HEK293 (cell line): Measurements from ENCODE around the gene OSBP2.

ENCODE experiments used
- CTCF ChIA-PET: fragments of 350-600 bp; formaldehyde crosslinking; extraction: SDS; loops from one replicate; lab custom pipeline; 2021; ENCODE audit warnings: antibody characterized with exemption; lab: Yijun Ruan, JAX
- POLR2A ChIA-PET: fragments of 300-600 bp; formaldehyde crosslinking; extraction: SDS; loops from one replicate; lab custom pipeline; 2020; ENCODE audit warnings: antibody characterized with exemption, inconsistent platforms; lab: Yijun Ruan, JAX
- H3K27ac ChIP-seq: fragments of 200-500 bp; sonication (Bioruptor generic); 2 replicates; pipeline ENCODE4 v1.5.1; 2014; ENCODE audit warnings: low read depth, low read length, control low read depth, inconsistent platforms; ENCODE audit errors: extremely low read depth
- H3K36me3 ChIP-seq, 2 experiments: fragments of 200-500 bp in 1 of 2; sonication (Bioruptor generic) in 1 of 2; 1 replicate in 1 of 2; 2 replicates in 1 of 2; pipeline ENCODE4 v1.5.1; 2014 to 2017; ENCODE audit warnings: inconsistent platforms in 2 of 2, low read length in 2 of 2; ENCODE audit not compliant: control insufficient read depth in 2 of 2, insufficient read depth in 1 of 2
- H3K4me1 ChIP-seq: fragments of 200-500 bp; sonication (Bioruptor generic); 2 replicates; pipeline ENCODE4 v1.5.1; 2014; ENCODE audit warnings: mild to moderate bottlenecking, low read length, inconsistent platforms; ENCODE audit not compliant: control insufficient read depth, insufficient read depth
- H3K4me3 ChIP-seq: 2 replicates; pipeline ENCODE4 v1.5.1; 2011; ENCODE audit warnings: low read depth, mild to moderate bottlenecking, control low read depth, low read length, moderate library complexity
- H3K9me3 ChIP-seq: fragments of 200-500 bp; sonication (Bioruptor generic); 2 replicates; pipeline ENCODE4 v1.5.1; 2014; ENCODE audit warnings: low read depth, low read length, inconsistent platforms; ENCODE audit not compliant: control insufficient read depth, insufficient read depth
- EGR2 ChIP-seq: fragments of 450-650 bp; formaldehyde crosslinking; IDR thresholded peaks from 2 replicates; pipeline ENCODE4 v1.5.1; 2016; ENCODE audit warnings: low read depth, missing biosample characterization, missing genetic modification characterization
- OVOL3 ChIP-seq: fragments of 450-650 bp; formaldehyde crosslinking; IDR thresholded peaks from 2 replicates; pipeline ENCODE4 v1.5.1; 2016; ENCODE audit warnings: missing biosample characterization, missing genetic modification characterization
- SCRT1 ChIP-seq: fragments of 450-650 bp; formaldehyde crosslinking; IDR thresholded peaks from 2 replicates; pipeline ENCODE4 v1.5.1; 2016; ENCODE audit warnings: missing biosample characterization, missing genetic modification characterization, borderline replicate concordance
- ZBTB17 ChIP-seq: fragments of 450-650 bp; formaldehyde crosslinking; IDR thresholded peaks from 2 replicates; pipeline ENCODE4 v1.5.1; 2016; ENCODE audit warnings: missing biosample characterization, missing genetic modification characterization
- ZEB2 ChIP-seq: fragments of 450-650 bp; formaldehyde crosslinking; IDR thresholded peaks from 2 replicates; pipeline ENCODE4 v1.5.1; 2016; ENCODE audit warnings: missing biosample characterization, missing genetic modification characterization
- ZNF133 ChIP-seq: fragments of 450-650 bp; formaldehyde crosslinking; IDR thresholded peaks from 2 replicates; pipeline ENCODE4 v1.5.1; 2016; ENCODE audit warnings: missing biosample characterization, missing genetic modification characterization
- ZNF19 ChIP-seq: fragments of 450-650 bp; formaldehyde crosslinking; IDR thresholded peaks from 2 replicates; pipeline ENCODE4; 2016; ENCODE audit warnings: missing biosample characterization, missing genetic modification characterization, low read depth
- ZNF335 ChIP-seq: fragments of 450-650 bp; formaldehyde crosslinking; conservative IDR thresholded peaks from 2 replicates; pipeline ENCODE4 v1.5.1; 2016; ENCODE audit warnings: missing biosample characterization, missing genetic modification characterization
- ZNF391 ChIP-seq: fragments of 450-650 bp; formaldehyde crosslinking; IDR thresholded peaks from 2 replicates; pipeline ENCODE4 v1.5.1; 2016; ENCODE audit warnings: low read depth, missing biosample characterization, missing genetic modification characterization, borderline replicate concordance
- ZNF544 ChIP-seq: fragments of 450-650 bp; formaldehyde crosslinking; IDR thresholded peaks from 2 replicates; pipeline ENCODE4 v1.5.0; 2017; ENCODE audit warnings: missing biosample characterization, missing genetic modification characterization
- ZNF585B ChIP-seq: fragments of 450-650 bp; formaldehyde crosslinking; IDR thresholded peaks from 2 replicates; pipeline ENCODE4 v1.5.1; 2016; ENCODE audit warnings: missing biosample characterization, missing genetic modification characterization
- ZNF626 ChIP-seq: fragments of 450-650 bp; sonication (Bioruptor Pico); formaldehyde crosslinking; IDR thresholded peaks from 2 replicates; pipeline ENCODE4 v1.5.1; 2018; ENCODE audit warnings: missing biosample characterization, missing genetic modification characterization, inconsistent platforms
- ZNF629 ChIP-seq: fragments of 450-650 bp; formaldehyde crosslinking; IDR thresholded peaks from 2 replicates; pipeline ENCODE4 v1.5.1; 2017; ENCODE audit warnings: missing biosample characterization, missing genetic modification characterization
- ZNF768 ChIP-seq: fragments of 450-650 bp; formaldehyde crosslinking; IDR thresholded peaks from 2 replicates; pipeline ENCODE4 v1.5.1; 2018; ENCODE audit warnings: missing biosample characterization, mild to moderate bottlenecking, missing genetic modification characterization
- TF ChIP-seq, protein P1 (sequence below): fragments of 450-650 bp; formaldehyde crosslinking; IDR thresholded peaks from 2 replicates; pipeline ENCODE4 v1.5.1; 2016; ENCODE audit warnings: missing biosample characterization, missing genetic modification characterization
- TF ChIP-seq, protein P2 (sequence below): fragments of 450-650 bp; formaldehyde crosslinking; IDR thresholded peaks from 2 replicates; pipeline ENCODE4 v1.5.1; 2016; ENCODE audit warnings: missing biosample characterization, missing genetic modification characterization, borderline replicate concordance
- TF ChIP-seq, protein P3 (sequence below): fragments of 450-650 bp; formaldehyde crosslinking; IDR thresholded peaks from 2 replicates; pipeline ENCODE4 v1.5.1; 2016; ENCODE audit warnings: missing biosample characterization, missing genetic modification characterization
- TF ChIP-seq, protein P4 (sequence below): fragments of 450-650 bp; formaldehyde crosslinking; IDR thresholded peaks from 2 replicates; pipeline ENCODE4 v1.5.1; 2016; ENCODE audit warnings: missing biosample characterization, missing genetic modification characterization
- TF ChIP-seq, protein P5 (sequence below): fragments of 450-650 bp; formaldehyde crosslinking; IDR thresholded peaks from 2 replicates; pipeline ENCODE4 v1.5.1; 2017; ENCODE audit warnings: missing biosample characterization, missing genetic modification characterization
- TF ChIP-seq, protein P6 (sequence below): sonication (generic); formaldehyde crosslinking; IDR thresholded peaks from 2 replicates; pipeline ENCODE4 v1.8.1; 2022; ENCODE audit warnings: mild to moderate bottlenecking, moderate library complexity, missing genetic modification reagents

OSBP2 gene

DNA sequence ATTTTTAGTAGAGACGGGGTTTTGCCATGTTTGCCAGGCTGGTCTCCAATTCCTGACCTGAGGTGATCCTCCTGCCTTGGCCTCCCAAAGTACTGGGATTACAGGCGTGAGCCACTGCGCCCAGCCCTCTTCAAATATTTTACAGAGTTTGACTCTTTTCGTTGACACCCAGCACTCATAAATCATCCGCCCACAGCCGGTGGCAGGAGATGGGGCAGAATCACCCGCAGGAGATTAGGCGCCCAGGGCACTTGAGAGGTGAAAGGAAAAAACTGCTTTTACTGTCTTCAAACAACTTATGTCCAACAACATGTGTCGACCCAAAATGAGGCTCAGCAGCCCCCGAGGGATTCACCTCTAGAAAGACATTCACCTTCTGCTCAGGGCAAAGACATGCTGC, 56.9 kb downstream of the OSBP2 start:
- TF ChIP-seq ZNF335 (tag by site-specific recombination), result 0 out of 2 replicates have a peak, but pooled peaks have one; percentile 30
- TF ChIP-seq, protein P1, sequence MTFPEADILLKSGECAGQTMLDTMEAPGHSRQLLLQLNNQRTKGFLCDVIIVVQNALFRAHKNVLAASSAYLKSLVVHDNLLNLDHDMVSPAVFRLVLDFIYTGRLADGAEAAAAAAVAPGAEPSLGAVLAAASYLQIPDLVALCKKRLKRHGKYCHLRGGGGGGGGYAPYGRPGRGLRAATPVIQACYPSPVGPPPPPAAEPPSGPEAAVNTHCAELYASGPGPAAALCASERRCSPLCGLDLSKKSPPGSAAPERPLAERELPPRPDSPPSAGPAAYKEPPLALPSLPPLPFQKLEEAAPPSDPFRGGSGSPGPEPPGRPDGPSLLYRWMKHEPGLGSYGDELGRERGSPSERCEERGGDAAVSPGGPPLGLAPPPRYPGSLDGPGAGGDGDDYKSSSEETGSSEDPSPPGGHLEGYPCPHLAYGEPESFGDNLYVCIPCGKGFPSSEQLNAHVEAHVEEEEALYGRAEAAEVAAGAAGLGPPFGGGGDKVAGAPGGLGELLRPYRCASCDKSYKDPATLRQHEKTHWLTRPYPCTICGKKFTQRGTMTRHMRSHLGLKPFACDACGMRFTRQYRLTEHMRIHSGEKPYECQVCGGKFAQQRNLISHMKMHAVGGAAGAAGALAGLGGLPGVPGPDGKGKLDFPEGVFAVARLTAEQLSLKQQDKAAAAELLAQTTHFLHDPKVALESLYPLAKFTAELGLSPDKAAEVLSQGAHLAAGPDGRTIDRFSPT, result no peak
- TF ChIP-seq, protein P2, sequence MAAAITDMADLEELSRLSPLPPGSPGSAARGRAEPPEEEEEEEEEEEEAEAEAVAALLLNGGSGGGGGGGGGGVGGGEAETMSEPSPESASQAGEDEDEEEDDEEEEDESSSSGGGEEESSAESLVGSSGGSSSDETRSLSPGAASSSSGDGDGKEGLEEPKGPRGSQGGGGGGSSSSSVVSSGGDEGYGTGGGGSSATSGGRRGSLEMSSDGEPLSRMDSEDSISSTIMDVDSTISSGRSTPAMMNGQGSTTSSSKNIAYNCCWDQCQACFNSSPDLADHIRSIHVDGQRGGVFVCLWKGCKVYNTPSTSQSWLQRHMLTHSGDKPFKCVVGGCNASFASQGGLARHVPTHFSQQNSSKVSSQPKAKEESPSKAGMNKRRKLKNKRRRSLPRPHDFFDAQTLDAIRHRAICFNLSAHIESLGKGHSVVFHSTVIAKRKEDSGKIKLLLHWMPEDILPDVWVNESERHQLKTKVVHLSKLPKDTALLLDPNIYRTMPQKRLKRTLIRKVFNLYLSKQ (tag by site-specific recombination), result no peak

DNA sequence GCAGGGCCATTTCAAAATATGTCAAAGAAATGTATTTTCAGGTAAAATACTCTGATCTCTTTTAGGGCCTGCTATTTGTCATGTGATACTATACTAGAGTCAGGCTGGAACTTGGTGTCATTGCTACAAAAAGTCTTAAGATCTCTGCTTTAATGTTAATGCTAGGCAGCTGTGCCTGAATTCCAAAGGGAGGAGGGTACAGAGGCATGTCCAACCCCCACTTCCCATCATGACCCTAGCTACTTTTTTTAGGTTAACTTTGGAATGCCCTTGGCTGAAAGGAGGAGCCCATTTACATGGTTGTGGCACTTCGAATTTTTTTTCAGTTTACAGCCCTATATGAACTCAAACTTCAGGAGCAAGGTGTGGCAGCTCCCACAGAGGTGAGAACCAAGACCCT, 58.1 kb downstream of the OSBP2 start:
- H3K27ac ChIP-seq, result no peak overlapping the region

More for the DNA sequence above, 56.9 kb downstream of the OSBP2 start:
- ChIA-PET CTCF (interaction anchor here (0.6 kb wide), 1 partner anchor 464 kb away, joined by 3 read pairs; no protein-coding TSS in a partner anchor), POLR2A (no interaction called here)
- Histone ChIP-seq H3K9me3 (no peaks in the 10 kb centered on the region), H3K36me3 (no peaks in the 10 kb centered on the region), H3K4me3 (no peak overlapping the region), H3K27ac (no peak overlapping the region), H3K4me1 (no peaks in the 10 kb centered on the region)

DNA sequence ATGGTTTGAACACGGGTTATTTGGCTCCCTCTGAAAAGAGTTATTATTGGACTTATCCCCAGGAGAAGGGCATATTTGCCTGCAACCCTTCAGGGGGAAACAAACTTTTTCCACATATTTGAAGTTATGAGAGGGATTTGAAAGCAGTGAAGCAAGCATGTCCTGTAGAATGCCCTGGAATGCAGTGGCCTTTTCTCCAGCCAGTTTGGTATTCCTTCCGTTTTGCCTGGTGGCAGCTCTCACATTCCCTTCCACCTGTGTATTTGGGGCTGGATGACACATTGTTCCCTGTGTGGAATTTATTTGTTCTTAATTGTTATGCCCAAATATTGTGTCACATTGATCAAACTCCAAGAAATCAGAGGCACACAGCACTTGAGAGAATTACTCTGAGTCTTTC, 59.0 kb downstream of the OSBP2 start:
- H3K27ac ChIP-seq, result no peak overlapping the region
- H3K4me3 ChIP-seq, result no peak overlapping the region
- ChIA-PET CTCF (interaction anchor here (0.6 to 6.3 kb wide), 5 partner anchors 10 to 395 kb away, joined by 3 to 100 read pairs (median 7); partner anchors contain the start of gene SLC35E4), POLR2A (interaction anchor here (2.1 kb wide), 1 partner anchor 119 kb away, joined by 11 read pairs; the partner anchor contains the start of gene SLC35E4)
- H3K9me3 ChIP-seq, result no peaks in the 10 kb centered on the region
- H3K4me1 ChIP-seq, result no peaks in the 10 kb centered on the region
- no peaks in the 10 kb centered on the region for H3K36me3 ChIP-seq
- TF ChIP-seq ZNF544, result no peak
- TF ChIP-seq ZEB2 (tag by site-specific recombination), result no peak
- TF ChIP-seq, protein P3, sequence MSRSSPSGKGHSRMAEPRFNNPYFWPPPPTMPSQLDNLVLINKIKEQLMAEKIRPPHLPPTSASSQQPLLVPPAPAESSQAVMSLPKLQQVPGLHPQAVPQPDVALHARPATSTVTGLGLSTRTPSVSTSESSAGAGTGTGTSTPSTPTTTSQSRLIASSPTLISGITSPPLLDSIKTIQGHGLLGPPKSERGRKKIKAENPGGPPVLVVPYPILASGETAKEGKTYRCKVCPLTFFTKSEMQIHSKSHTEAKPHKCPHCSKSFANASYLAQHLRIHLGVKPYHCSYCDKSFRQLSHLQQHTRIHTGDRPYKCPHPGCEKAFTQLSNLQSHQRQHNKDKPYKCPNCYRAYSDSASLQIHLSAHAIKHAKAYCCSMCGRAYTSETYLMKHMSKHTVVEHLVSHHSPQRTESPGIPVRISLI (tag by site-specific recombination), result no peak
- no peak for TF ChIP-seq ZNF585B (tag by site-specific recombination)
- TF ChIP-seq, protein P4, sequence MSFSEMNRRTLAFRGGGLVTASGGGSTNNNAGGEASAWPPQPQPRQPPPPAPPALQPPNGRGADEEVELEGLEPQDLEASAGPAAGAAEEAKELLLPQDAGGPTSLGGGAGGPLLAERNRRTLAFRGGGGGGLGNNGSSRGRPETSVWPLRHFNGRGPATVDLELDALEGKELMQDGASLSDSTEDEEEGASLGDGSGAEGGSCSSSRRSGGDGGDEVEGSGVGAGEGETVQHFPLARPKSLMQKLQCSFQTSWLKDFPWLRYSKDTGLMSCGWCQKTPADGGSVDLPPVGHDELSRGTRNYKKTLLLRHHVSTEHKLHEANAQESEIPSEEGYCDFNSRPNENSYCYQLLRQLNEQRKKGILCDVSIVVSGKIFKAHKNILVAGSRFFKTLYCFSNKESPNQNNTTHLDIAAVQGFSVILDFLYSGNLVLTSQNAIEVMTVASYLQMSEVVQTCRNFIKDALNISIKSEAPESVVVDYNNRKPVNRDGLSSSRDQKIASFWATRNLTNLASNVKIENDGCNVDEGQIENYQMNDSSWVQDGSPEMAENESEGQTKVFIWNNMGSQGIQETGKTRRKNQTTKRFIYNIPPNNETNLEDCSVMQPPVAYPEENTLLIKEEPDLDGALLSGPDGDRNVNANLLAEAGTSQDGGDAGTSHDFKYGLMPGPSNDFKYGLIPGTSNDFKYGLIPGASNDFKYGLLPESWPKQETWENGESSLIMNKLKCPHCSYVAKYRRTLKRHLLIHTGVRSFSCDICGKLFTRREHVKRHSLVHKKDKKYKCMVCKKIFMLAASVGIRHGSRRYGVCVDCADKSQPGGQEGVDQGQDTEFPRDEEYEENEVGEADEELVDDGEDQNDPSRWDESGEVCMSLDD (tag by site-specific recombination), result no peak
- no peak for TF ChIP-seq ZNF629 (tag by site-specific recombination)
- TF ChIP-seq SCRT1 (tag by site-specific recombination), result no peak
- no peak for TF ChIP-seq ZNF133 (tag by site-specific recombination)
- no peak for TF ChIP-seq ZNF391
- TF ChIP-seq, protein P5, sequence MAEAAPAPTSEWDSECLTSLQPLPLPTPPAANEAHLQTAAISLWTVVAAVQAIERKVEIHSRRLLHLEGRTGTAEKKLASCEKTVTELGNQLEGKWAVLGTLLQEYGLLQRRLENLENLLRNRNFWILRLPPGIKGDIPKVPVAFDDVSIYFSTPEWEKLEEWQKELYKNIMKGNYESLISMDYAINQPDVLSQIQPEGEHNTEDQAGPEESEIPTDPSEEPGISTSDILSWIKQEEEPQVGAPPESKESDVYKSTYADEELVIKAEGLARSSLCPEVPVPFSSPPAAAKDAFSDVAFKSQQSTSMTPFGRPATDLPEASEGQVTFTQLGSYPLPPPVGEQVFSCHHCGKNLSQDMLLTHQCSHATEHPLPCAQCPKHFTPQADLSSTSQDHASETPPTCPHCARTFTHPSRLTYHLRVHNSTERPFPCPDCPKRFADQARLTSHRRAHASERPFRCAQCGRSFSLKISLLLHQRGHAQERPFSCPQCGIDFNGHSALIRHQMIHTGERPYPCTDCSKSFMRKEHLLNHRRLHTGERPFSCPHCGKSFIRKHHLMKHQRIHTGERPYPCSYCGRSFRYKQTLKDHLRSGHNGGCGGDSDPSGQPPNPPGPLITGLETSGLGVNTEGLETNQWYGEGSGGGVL, result no peak
- no peak for TF ChIP-seq OVOL3 (tag by site-specific recombination)
- TF ChIP-seq EGR2, result no peak
- no peak for TF ChIP-seq ZNF19 (tag by site-specific recombination)
- no peak for TF ChIP-seq ZNF626 (tag by site-specific recombination)
- TF ChIP-seq ZNF768 (tag by site-specific recombination), result no peak

More for the DNA sequence above, 58.1 kb downstream of the OSBP2 start:
- CTCF ChIA-PET, result interaction anchor here (0.6 to 1.2 kb wide), 6 partner anchors 9 to 147 kb away, joined by 3 read pairs; no protein-coding TSS in a partner anchor
- H3K4me1 ChIP-seq, result no peaks in the 10 kb centered on the region
- POLR2A ChIA-PET, result no interaction called here
- H3K36me3 ChIP-seq, result no peaks in the 10 kb centered on the region
- no peaks in the 10 kb centered on the region for H3K9me3 ChIP-seq
- TF ChIP-seq ZBTB17 (tag by site-specific recombination), result no peak
- TF ChIP-seq, protein P6, sequence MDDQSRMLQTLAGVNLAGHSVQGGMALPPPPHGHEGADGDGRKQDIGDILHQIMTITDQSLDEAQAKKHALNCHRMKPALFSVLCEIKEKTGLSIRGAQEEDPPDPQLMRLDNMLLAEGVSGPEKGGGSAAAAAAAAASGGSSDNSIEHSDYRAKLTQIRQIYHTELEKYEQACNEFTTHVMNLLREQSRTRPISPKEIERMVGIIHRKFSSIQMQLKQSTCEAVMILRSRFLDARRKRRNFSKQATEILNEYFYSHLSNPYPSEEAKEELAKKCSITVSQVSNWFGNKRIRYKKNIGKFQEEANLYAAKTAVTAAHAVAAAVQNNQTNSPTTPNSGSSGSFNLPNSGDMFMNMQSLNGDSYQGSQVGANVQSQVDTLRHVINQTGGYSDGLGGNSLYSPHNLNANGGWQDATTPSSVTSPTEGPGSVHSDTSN (CRISPR knock-in tag), result no peak
- no peak overlapping the region for H3K4me3 ChIP-seq
